ENCODE measurements around the gene TRIM38.

GRCh38 chr6:25997921-25998320, 35.3 kb downstream of the TRIM38 start:
- no peak for TF ChIP-seq SUZ12 (IDR thresholded peaks at IDR 0.05; ENCODE audit: extremely low read depth, insufficient read depth, insufficient read length)
- TF ChIP-seq ZNF274 (IDR thresholded peaks at IDR 0.05; ENCODE audit: low read depth, low read length): no peak
